Activated naive CD8-positive, alpha-beta T cell (primary cell): ENCODE results near the gene ATP7B.
"Not testable (repeated sequence)": the region's sequence is repeated elsewhere in the genome, so short reads cannot be mapped to it uniquely, and the experiment has no call there.

Experiments used
- H3K27ac Mint-ChIP-seq: one replicate; pipeline ENCODE4 v1.8.0; 2021; ENCODE audit warnings: mixed read lengths
- H3K27me3 Mint-ChIP-seq: one replicate; pipeline ENCODE4 v1.8.0; 2021; ENCODE audit warnings: mixed read lengths
- H3K36me3 Mint-ChIP-seq: one replicate; pipeline ENCODE4 v1.8.0; 2021; ENCODE audit warnings: mixed read lengths
- H3K4me1 Mint-ChIP-seq: one replicate; pipeline ENCODE4 v1.8.0; 2021; ENCODE audit warnings: low read depth, mixed read lengths
- H3K4me3 Mint-ChIP-seq: one replicate; pipeline ENCODE4 v1.8.0; 2021; ENCODE audit warnings: mild to moderate bottlenecking, mixed read lengths
- H3K9me3 Mint-ChIP-seq: one replicate; pipeline ENCODE4 v1.8.0; 2021; ENCODE audit warnings: low read depth, mixed read lengths

Gene ATP7B

GRCh38 chr13:52010890-52011631, at the start of gene ATP7B:
Gene ATP7B, minus strand, starts transcription at chr13:52011450. Its CDS starts 113 bp downstream, at chr13:52011337.
- peak within 1 kb of the TSS; percentile 100 for H3K4me3 Mint-ChIP-seq
- H3K27me3 Mint-ChIP-seq, result peaks cover 13% of the 10 kb centered on the region
- H3K36me3 Mint-ChIP-seq, result peaks cover 5% of the 10 kb centered on the region
- H3K4me1 Mint-ChIP-seq, result peaks cover 23% of the 10 kb centered on the region
- no peaks in the 10 kb centered on the region for H3K9me3 Mint-ChIP-seq
- H3K27ac Mint-ChIP-seq, result peak within 1 kb of the TSS; percentile 95

- H3K4me1 Mint-ChIP-seq, result no peaks in the 10 kb centered on the region
- H3K36me3 Mint-ChIP-seq, result peaks cover 12% of the 10 kb centered on the region
- no peak overlapping the region for H3K4me3 Mint-ChIP-seq
- peaks cover 6% of the 10 kb centered on the region for H3K27me3 Mint-ChIP-seq
- peaks cover 14% of the 10 kb centered on the region for H3K9me3 Mint-ChIP-seq
- no peak overlapping the region for H3K27ac Mint-ChIP-seq
Observed at GRCh38 chr13:52053460-52053859, 42.2 kb upstream of the ATP7B start.

GRCh38 chr13:52051400-52051799, 40.1 kb upstream of the ATP7B start:
- H3K27ac Mint-ChIP-seq, result no peak overlapping the region
- peaks cover 6% of the 10 kb centered on the region for H3K27me3 Mint-ChIP-seq
- peaks cover 12% of the 10 kb centered on the region for H3K36me3 Mint-ChIP-seq
- no peak overlapping the region for H3K4me3 Mint-ChIP-seq
- peaks cover 14% of the 10 kb centered on the region for H3K9me3 Mint-ChIP-seq
- no peaks in the 10 kb centered on the region for H3K4me1 Mint-ChIP-seq

GRCh38 chr13:52048516-52048915, 37.3 kb upstream of the ATP7B start:
- Mint-ChIP-seq H3K36me3 (peaks cover 18% of the 10 kb centered on the region), H3K4me1 (no peaks in the 10 kb centered on the region), H3K27me3 (peaks cover 6% of the 10 kb centered on the region), H3K27ac (no peak overlapping the region), H3K9me3 (peaks cover 18% of the 10 kb centered on the region), H3K4me3 (no peak overlapping the region)

GRCh38 chr13:52047463-52047862, 36.2 kb upstream of the ATP7B start:
- Mint-ChIP-seq H3K4me3 (no peak overlapping the region), H3K27ac (no peak overlapping the region), H3K27me3 (peaks cover 6% of the 10 kb centered on the region), H3K9me3 (peaks cover 18% of the 10 kb centered on the region), H3K36me3 (peaks cover 18% of the 10 kb centered on the region), H3K4me1 (no peaks in the 10 kb centered on the region)

GRCh38 chr13:52043675-52044074, 32.4 kb upstream of the ATP7B start:
- no peak overlapping the region for H3K27ac Mint-ChIP-seq
- no peak overlapping the region for H3K4me3 Mint-ChIP-seq
- H3K36me3 Mint-ChIP-seq, result peaks cover 15% of the 10 kb centered on the region
- no peaks in the 10 kb centered on the region for H3K4me1 Mint-ChIP-seq
- H3K27me3 Mint-ChIP-seq, result no peaks in the 10 kb centered on the region
- H3K9me3 Mint-ChIP-seq, result peaks cover 7% of the 10 kb centered on the region

- Mint-ChIP-seq H3K4me3 (no peak overlapping the region), H3K36me3 (peaks cover 16% of the 10 kb centered on the region), H3K27me3 (no peaks in the 10 kb centered on the region), H3K27ac (no peak overlapping the region), H3K9me3 (peaks cover 3% of the 10 kb centered on the region), H3K4me1 (peaks cover 4% of the 10 kb centered on the region)
Observed at GRCh38 chr13:52036037-52036436, 24.8 kb upstream of the ATP7B start.

- Mint-ChIP-seq H3K27me3 (no peaks in the 10 kb centered on the region), H3K36me3 (peaks cover 15% of the 10 kb centered on the region), H3K4me1 (peaks cover 7% of the 10 kb centered on the region), H3K9me3 (peaks cover 7% of the 10 kb centered on the region), H3K27ac (no peak overlapping the region), H3K4me3 (no peak overlapping the region)
Observed at GRCh38 chr13:52034616-52035226, 23.5 kb upstream of the ATP7B start.

GRCh38 chr13:52033039-52033438, 21.8 kb upstream of the ATP7B start:
- H3K4me1 Mint-ChIP-seq, result peaks cover 7% of the 10 kb centered on the region
- H3K36me3 Mint-ChIP-seq, result peaks cover 22% of the 10 kb centered on the region
- H3K9me3 Mint-ChIP-seq, result peaks cover 8% of the 10 kb centered on the region
- H3K27me3 Mint-ChIP-seq, result no peaks in the 10 kb centered on the region
- no peak overlapping the region for H3K27ac Mint-ChIP-seq
- H3K4me3 Mint-ChIP-seq, result no peak overlapping the region

GRCh38 chr13:52030401-52030800, 19.2 kb upstream of the ATP7B start:
- H3K4me1 Mint-ChIP-seq, result peaks cover 27% of the 10 kb centered on the region
- not testable (repeated sequence) for H3K27ac Mint-ChIP-seq, H3K4me3 Mint-ChIP-seq, H3K9me3 Mint-ChIP-seq, H3K27me3 Mint-ChIP-seq
- peaks cover 41% of the 10 kb centered on the region for H3K36me3 Mint-ChIP-seq

- Mint-ChIP-seq H3K4me1 (peaks cover 29% of the 10 kb centered on the region), H3K4me3 (no peak overlapping the region), H3K36me3 (peaks cover 44% of the 10 kb centered on the region), H3K27ac (no peak overlapping the region), H3K9me3 (peaks cover 8% of the 10 kb centered on the region), H3K27me3 (no peaks in the 10 kb centered on the region)
Observed at GRCh38 chr13:52029569-52029968, 18.3 kb upstream of the ATP7B start.

GRCh38 chr13:52027832-52028231, 16.6 kb upstream of the ATP7B start:
- no peak overlapping the region for H3K27ac Mint-ChIP-seq
- H3K36me3 Mint-ChIP-seq, result peaks cover 50% of the 10 kb centered on the region
- peaks cover 29% of the 10 kb centered on the region for H3K4me1 Mint-ChIP-seq
- H3K27me3 Mint-ChIP-seq, result no peaks in the 10 kb centered on the region
- H3K4me3 Mint-ChIP-seq, result no peak overlapping the region
- H3K9me3 Mint-ChIP-seq, result peaks cover 8% of the 10 kb centered on the region

GRCh38 chr13:52026246-52026626, 15.0 kb upstream of the ATP7B start:
- H3K4me3 Mint-ChIP-seq, result no peak overlapping the region
- peaks cover 8% of the 10 kb centered on the region for H3K9me3 Mint-ChIP-seq
- peaks cover 50% of the 10 kb centered on the region for H3K36me3 Mint-ChIP-seq
- no peaks in the 10 kb centered on the region for H3K27me3 Mint-ChIP-seq
- H3K27ac Mint-ChIP-seq, result no peak overlapping the region
- peaks cover 27% of the 10 kb centered on the region for H3K4me1 Mint-ChIP-seq

- H3K27ac Mint-ChIP-seq, result no peak overlapping the region
- H3K36me3 Mint-ChIP-seq, result peaks cover 55% of the 10 kb centered on the region
- H3K4me1 Mint-ChIP-seq, result peaks cover 29% of the 10 kb centered on the region
- peaks cover 8% of the 10 kb centered on the region for H3K9me3 Mint-ChIP-seq
- no peak overlapping the region for H3K4me3 Mint-ChIP-seq
- no peaks in the 10 kb centered on the region for H3K27me3 Mint-ChIP-seq
Observed at GRCh38 chr13:52025475-52026245, 14.4 kb upstream of the ATP7B start.

- Mint-ChIP-seq H3K9me3 (no peaks in the 10 kb centered on the region), H3K4me3 (no peak within 1 kb of the TSS), H3K27me3 (no peaks in the 10 kb centered on the region), H3K4me1 (peaks cover 30% of the 10 kb centered on the region), H3K36me3 (peaks cover 59% of the 10 kb centered on the region), H3K27ac (no peak within 1 kb of the TSS)
Observed at GRCh38 chr13:52024481-52024880, 13.2 kb upstream of the ATP7B start, which contains the start of gene UTP14C. Gene UTP14C, plus strand, starts transcription at chr13:52024691. Its CDS starts 4,114 bp downstream, at chr13:52028805.
